Myocyte (in vitro differentiated cells): ENCODE data around the gene PGBD5. TPM values are rescaled to one million over a fixed set of nuclear protein-coding genes. Genes with fewer than 3 reads are reported as not detected.

Experiments
- DNase-seq: peaks from one replicate; pipeline ENCODE4 v3.0.0-alpha.2; 2012; ENCODE audit warnings: low read depth
- total RNA-seq: library from RNA; depleted of rRNA; stranded (reverse); fragments of >200 nt; gene quantifications from 2 replicates; pipeline ENCODE4 v1.2.3, GENCODE V29; 2014

Gene PGBD5
- total RNA-seq, 1 donor from 2014 or later, result 26.9 TPM

GRCh38 chr1:230377851-230378250 lies 48.3 kb downstream of the PGBD5 start:
- DNase-seq, result no peak

- DNase-seq, result no peak
Observed at GRCh38 chr1:230377324-230377723, 48.8 kb downstream of the PGBD5 start.

GRCh38 chr1:230376296-230376695 lies 49.8 kb downstream of the PGBD5 start:
- no peak for DNase-seq

- DNase-seq, result peak; percentile 70
Observed at GRCh38 chr1:230375780-230376179, 50.4 kb downstream of the PGBD5 start.

GRCh38 chr1:230375147-230375546 lies 51.0 kb downstream of the PGBD5 start:
- peak; percentile 28 for DNase-seq

GRCh38 chr1:230371923-230372703 lies 54.0 kb downstream of the PGBD5 start:
- no peak for DNase-seq

GRCh38 chr1:230370109-230370508 lies 56.0 kb downstream of the PGBD5 start:
- DNase-seq, result no peak

GRCh38 chr1:230368871-230369270 lies 57.3 kb downstream of the PGBD5 start:
- DNase-seq, result no peak

GRCh38 chr1:230368363-230368762 lies 57.8 kb downstream of the PGBD5 start:
- no peak for DNase-seq

GRCh38 chr1:230366504-230366915 lies 59.6 kb downstream of the PGBD5 start:
- DNase-seq, result no peak

GRCh38 chr1:230365723-230366307 lies 60.3 kb downstream of the PGBD5 start:
- DNase-seq, result no peak

GRCh38 chr1:230362949-230363348 lies 63.2 kb downstream of the PGBD5 start:
- DNase-seq, result no peak

- DNase-seq, result no peak
Observed at GRCh38 chr1:230361941-230362340, 64.2 kb downstream of the PGBD5 start.

GRCh38 chr1:230359992-230360668 lies 66.0 kb downstream of the PGBD5 start:
- DNase-seq, result no peak

- no peak for DNase-seq
Observed at GRCh38 chr1:230356869-230357794, 69.0 kb downstream of the PGBD5 start.

GRCh38 chr1:230356190-230356589 lies 69.9 kb downstream of the PGBD5 start:
- no peak for DNase-seq

- DNase-seq, result no peak
Observed at GRCh38 chr1:230355594-230355993, 70.5 kb downstream of the PGBD5 start.

GRCh38 chr1:230355128-230355527 lies 71.0 kb downstream of the PGBD5 start:
- DNase-seq, result no peak

- no peak for DNase-seq
Observed at GRCh38 chr1:230354005-230354404, 72.1 kb downstream of the PGBD5 start.

GRCh38 chr1:230352537-230352936 lies 73.6 kb downstream of the PGBD5 start:
- DNase-seq, result no peak

GRCh38 chr1:230351983-230352382 lies 74.1 kb downstream of the PGBD5 start:
- DNase-seq, result no peak
